HEK293 (cell line): ENCODE data around the gene PRPH.

Experiments used
- CTCF ChIA-PET: fragments of 350-600 bp; formaldehyde crosslinking; extraction: SDS; loops from one replicate; lab custom pipeline; 2021; ENCODE audit warnings: antibody characterized with exemption; lab: Yijun Ruan, JAX
- POLR2A ChIA-PET: fragments of 300-600 bp; formaldehyde crosslinking; extraction: SDS; loops from one replicate; lab custom pipeline; 2020; ENCODE audit warnings: antibody characterized with exemption, inconsistent platforms; lab: Yijun Ruan, JAX
- H3K27ac ChIP-seq: fragments of 200-500 bp; sonication (Bioruptor generic); 2 replicates; pipeline ENCODE4 v1.5.1; 2014; ENCODE audit warnings: low read depth, low read length, control low read depth, inconsistent platforms; ENCODE audit errors: extremely low read depth
- H3K36me3 ChIP-seq, 2 experiments: fragments of 200-500 bp in 1 of 2; sonication (Bioruptor generic) in 1 of 2; 1 replicate in 1 of 2; 2 replicates in 1 of 2; pipeline ENCODE4 v1.5.1; 2014 to 2017; ENCODE audit warnings: inconsistent platforms in 2 of 2, low read length in 2 of 2; ENCODE audit not compliant: control insufficient read depth in 2 of 2, insufficient read depth in 1 of 2
- H3K4me1 ChIP-seq: fragments of 200-500 bp; sonication (Bioruptor generic); 2 replicates; pipeline ENCODE4 v1.5.1; 2014; ENCODE audit warnings: mild to moderate bottlenecking, low read length, inconsistent platforms; ENCODE audit not compliant: control insufficient read depth, insufficient read depth
- H3K4me3 ChIP-seq: 2 replicates; pipeline ENCODE4 v1.5.1; 2011; ENCODE audit warnings: low read depth, mild to moderate bottlenecking, control low read depth, low read length, moderate library complexity
- H3K9me3 ChIP-seq: fragments of 200-500 bp; sonication (Bioruptor generic); 2 replicates; pipeline ENCODE4 v1.5.1; 2014; ENCODE audit warnings: low read depth, low read length, inconsistent platforms; ENCODE audit not compliant: control insufficient read depth, insufficient read depth
- CTCF ChIP-seq: fragments of 450-650 bp; formaldehyde crosslinking; IDR thresholded peaks from 2 replicates; pipeline ENCODE4 v1.5.1; 2016; ENCODE audit warnings: missing biosample characterization, missing genetic modification characterization
- GLI4 ChIP-seq: fragments of 450-650 bp; formaldehyde crosslinking; IDR thresholded peaks from 2 replicates; pipeline ENCODE4 v1.5.1; 2016; ENCODE audit warnings: missing biosample characterization, missing genetic modification characterization
- KLF7 ChIP-seq: fragments of 450-650 bp; formaldehyde crosslinking; IDR thresholded peaks from 2 replicates; pipeline ENCODE4 v1.5.1; 2016; ENCODE audit warnings: missing biosample characterization, missing genetic modification characterization, borderline replicate concordance
- MYNN ChIP-seq: fragments of 450-650 bp; formaldehyde crosslinking; IDR thresholded peaks from 2 replicates; pipeline ENCODE4 v1.5.1; 2016; ENCODE audit warnings: missing biosample characterization, missing genetic modification characterization, borderline replicate concordance
- OVOL3 ChIP-seq: fragments of 450-650 bp; formaldehyde crosslinking; IDR thresholded peaks from 2 replicates; pipeline ENCODE4 v1.5.1; 2016; ENCODE audit warnings: missing biosample characterization, missing genetic modification characterization
- SP2 ChIP-seq: fragments of 450-650 bp; formaldehyde crosslinking; IDR thresholded peaks from 2 replicates; pipeline ENCODE4 v1.5.1; 2016; ENCODE audit warnings: missing biosample characterization, missing genetic modification characterization
- YY2 ChIP-seq: fragments of 450-650 bp; formaldehyde crosslinking; IDR thresholded peaks from 2 replicates; pipeline ENCODE4 v1.5.1; 2016; ENCODE audit warnings: missing biosample characterization, missing genetic modification characterization
- ZBTB44 ChIP-seq: fragments of 450-650 bp; IDR thresholded peaks from 2 replicates; pipeline ENCODE4 v1.5.1; 2018; ENCODE audit warnings: missing biosample characterization, mild to moderate bottlenecking, missing genetic modification characterization
- ZFP3 ChIP-seq: fragments of 450-650 bp; formaldehyde crosslinking; IDR thresholded peaks from 2 replicates; pipeline ENCODE4 v1.5.1; 2016; ENCODE audit warnings: low read depth, missing biosample characterization, missing genetic modification characterization
- ZFP41 ChIP-seq: fragments of 450-650 bp; formaldehyde crosslinking; IDR thresholded peaks from 2 replicates; pipeline ENCODE4 v1.5.1; 2016; ENCODE audit warnings: missing biosample characterization, missing genetic modification characterization, borderline replicate concordance
- ZNF138 ChIP-seq: fragments of 450-650 bp; formaldehyde crosslinking; IDR thresholded peaks from 2 replicates; pipeline ENCODE4 v1.5.1; 2016; ENCODE audit warnings: missing biosample characterization, missing genetic modification characterization, borderline replicate concordance
- ZNF157 ChIP-seq: fragments of 450-650 bp; formaldehyde crosslinking; IDR thresholded peaks from 2 replicates; pipeline ENCODE4 v1.5.1; 2016; ENCODE audit warnings: missing biosample characterization, missing genetic modification characterization
- ZNF292 ChIP-seq: fragments of 450-650 bp; formaldehyde crosslinking; IDR thresholded peaks from 2 replicates; pipeline ENCODE4 v1.5.1; 2016; ENCODE audit warnings: low read depth, missing biosample characterization, missing genetic modification characterization, borderline replicate concordance
- ZNF394 ChIP-seq: fragments of 450-650 bp; formaldehyde crosslinking; IDR thresholded peaks from 2 replicates; pipeline ENCODE4 v1.5.1; 2016; ENCODE audit warnings: missing biosample characterization, missing genetic modification characterization, mild to moderate bottlenecking, moderate library complexity, borderline replicate concordance
- ZNF404 ChIP-seq: fragments of 450-650 bp; formaldehyde crosslinking; IDR thresholded peaks from 2 replicates; pipeline ENCODE4 v1.5.1; 2017; ENCODE audit warnings: missing biosample characterization, missing genetic modification characterization
- ZNF510 ChIP-seq: fragments of 450-650 bp; formaldehyde crosslinking; IDR thresholded peaks from 2 replicates; pipeline ENCODE4 v1.5.1; 2018; ENCODE audit warnings: mild to moderate bottlenecking, missing genetic modification characterization, missing biosample characterization; ENCODE audit not compliant: insufficient replicate concordance
- ZNF558 ChIP-seq: fragments of 450-650 bp; formaldehyde crosslinking; IDR thresholded peaks from 2 replicates; pipeline ENCODE4 v1.5.1; 2016; ENCODE audit warnings: missing biosample characterization, missing genetic modification characterization
- ZNF561 ChIP-seq: fragments of 450-650 bp; IDR thresholded peaks from 2 replicates; pipeline ENCODE4 v1.5.1; 2018; ENCODE audit warnings: missing biosample characterization, missing genetic modification characterization, borderline replicate concordance
- ZNF610 ChIP-seq: fragments of 450-650 bp; formaldehyde crosslinking; IDR thresholded peaks from 2 replicates; pipeline ENCODE4 v1.5.1; 2016; ENCODE audit warnings: missing biosample characterization, missing genetic modification characterization, borderline replicate concordance
- ZNF624 ChIP-seq: fragments of 450-650 bp; formaldehyde crosslinking; IDR thresholded peaks from 2 replicates; pipeline ENCODE4 v1.5.1; 2017; ENCODE audit warnings: missing biosample characterization, missing genetic modification characterization
- ZNF707 ChIP-seq: fragments of 450-650 bp; formaldehyde crosslinking; IDR thresholded peaks from 2 replicates; pipeline ENCODE4 v1.5.1; 2016; ENCODE audit warnings: missing biosample characterization, missing genetic modification characterization
- ZNF747 ChIP-seq: fragments of 450-650 bp; formaldehyde crosslinking; IDR thresholded peaks from 2 replicates; pipeline ENCODE4 v1.5.1; 2016; ENCODE audit warnings: missing biosample characterization, missing genetic modification characterization
- ZNF76 ChIP-seq: fragments of 450-650 bp; formaldehyde crosslinking; IDR thresholded peaks from 2 replicates; pipeline ENCODE4; 2016; ENCODE audit warnings: low read depth, missing biosample characterization, missing genetic modification characterization, borderline replicate concordance
- ZNF792 ChIP-seq: fragments of 450-650 bp; formaldehyde crosslinking; IDR thresholded peaks from 2 replicates; pipeline ENCODE4 v1.5.1; 2016; ENCODE audit warnings: missing biosample characterization, missing genetic modification characterization
- ZNF843 ChIP-seq: fragments of 450-650 bp; formaldehyde crosslinking; IDR thresholded peaks from 2 replicates; pipeline ENCODE4 v1.5.1; 2016; ENCODE audit warnings: missing biosample characterization, missing genetic modification characterization
- ZSCAN23 ChIP-seq: fragments of 450-650 bp; formaldehyde crosslinking; IDR thresholded peaks from 2 replicates; pipeline ENCODE4 v1.5.1; 2016; ENCODE audit warnings: missing biosample characterization, missing genetic modification characterization
- TF ChIP-seq, protein P1 (sequence below): fragments of 450-650 bp; formaldehyde crosslinking; optimal IDR thresholded peaks from 2 replicates; pipeline ENCODE3; 2016; ENCODE audit warnings: missing biosample characterization, mild to moderate bottlenecking, missing genetic modification characterization
- TF ChIP-seq, protein P2 (sequence below): fragments of 450-650 bp; formaldehyde crosslinking; IDR thresholded peaks from 2 replicates; pipeline ENCODE4 v1.5.1; 2016; ENCODE audit warnings: missing biosample characterization, missing genetic modification characterization

Gene PRPH

GRCh38 chr12:49264466-49264872 lies 30.5 kb upstream of the PRPH start (continued):
- TF ChIP-seq ZNF747 (tag by site-specific recombination) (no peak), ZSCAN23 (tag by site-specific recombination) (no peak), OVOL3 (tag by site-specific recombination) (no peak), KLF7 (tag by site-specific recombination) (peak; percentile 89), ZNF157 (no peak), MYNN (tag by site-specific recombination) (no peak), ZNF404 (tag by site-specific recombination) (no peak)

GRCh38 chr12:49264873-49265792 lies 29.8 kb upstream of the PRPH start, which contains the start of gene TUBA1C:
TUBA1C (plus strand) TSS chr12:49265082; CDS start chr12:49265182, 100 bp downstream.
- CTCF ChIA-PET: interaction anchor here (0.7 to 3.9 kb wide), 7 partner anchors 25 to 1503 kb away, joined by 3 to 17 read pairs (median 7); partner anchors contain the start of gene RHEBL1
- TF ChIP-seq GLI4 (tag by site-specific recombination): 0 out of 2 replicates have a peak, but pooled peaks have one; percentile 18
- peak; percentile 19; the same call in 1 of the 2 replicates for TF ChIP-seq ZSCAN23 (tag by site-specific recombination)
- TF ChIP-seq ZNF610 (tag by site-specific recombination): no peak
- TF ChIP-seq ZNF843 (tag by site-specific recombination): 0 out of 2 replicates have a peak, but pooled peaks have one; percentile 40
- TF ChIP-seq ZNF394 (tag by site-specific recombination): peak; percentile 60
- TF ChIP-seq ZNF138 (tag by site-specific recombination): no peak
- 0 out of 2 replicates have a peak, but pooled peaks have one; percentile 66 for TF ChIP-seq ZNF76 (tag by site-specific recombination)
- TF ChIP-seq, protein P1, sequence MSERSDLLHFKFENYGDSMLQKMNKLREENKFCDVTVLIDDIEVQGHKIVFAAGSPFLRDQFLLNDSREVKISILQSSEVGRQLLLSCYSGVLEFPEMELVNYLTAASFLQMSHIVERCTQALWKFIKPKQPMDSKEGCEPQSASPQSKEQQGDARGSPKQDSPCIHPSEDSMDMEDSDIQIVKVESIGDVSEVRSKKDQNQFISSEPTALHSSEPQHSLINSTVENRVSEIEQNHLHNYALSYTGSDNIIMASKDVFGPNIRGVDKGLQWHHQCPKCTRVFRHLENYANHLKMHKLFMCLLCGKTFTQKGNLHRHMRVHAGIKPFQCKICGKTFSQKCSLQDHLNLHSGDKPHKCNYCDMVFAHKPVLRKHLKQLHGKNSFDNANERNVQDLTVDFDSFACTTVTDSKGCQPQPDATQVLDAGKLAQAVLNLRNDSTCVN: peak; percentile 70
- no peak for TF ChIP-seq ZFP3 (tag by site-specific recombination)
- no peak for TF ChIP-seq ZNF792 (tag by site-specific recombination)
- TF ChIP-seq ZNF292 (tag by site-specific recombination): no peak
- TF ChIP-seq ZNF558 (tag by site-specific recombination): 0 out of 2 replicates have a peak, but pooled peaks have one; percentile 27
- TF ChIP-seq ZNF510 (tag by site-specific recombination): no peak
- TF ChIP-seq, protein P2, sequence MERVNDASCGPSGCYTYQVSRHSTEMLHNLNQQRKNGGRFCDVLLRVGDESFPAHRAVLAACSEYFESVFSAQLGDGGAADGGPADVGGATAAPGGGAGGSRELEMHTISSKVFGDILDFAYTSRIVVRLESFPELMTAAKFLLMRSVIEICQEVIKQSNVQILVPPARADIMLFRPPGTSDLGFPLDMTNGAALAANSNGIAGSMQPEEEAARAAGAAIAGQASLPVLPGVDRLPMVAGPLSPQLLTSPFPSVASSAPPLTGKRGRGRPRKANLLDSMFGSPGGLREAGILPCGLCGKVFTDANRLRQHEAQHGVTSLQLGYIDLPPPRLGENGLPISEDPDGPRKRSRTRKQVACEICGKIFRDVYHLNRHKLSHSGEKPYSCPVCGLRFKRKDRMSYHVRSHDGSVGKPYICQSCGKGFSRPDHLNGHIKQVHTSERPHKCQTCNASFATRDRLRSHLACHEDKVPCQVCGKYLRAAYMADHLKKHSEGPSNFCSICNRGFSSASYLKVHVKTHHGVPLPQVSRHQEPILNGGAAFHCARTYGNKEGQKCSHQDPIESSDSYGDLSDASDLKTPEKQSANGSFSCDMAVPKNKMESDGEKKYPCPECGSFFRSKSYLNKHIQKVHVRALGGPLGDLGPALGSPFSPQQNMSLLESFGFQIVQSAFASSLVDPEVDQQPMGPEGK (tag by site-specific recombination): peak; percentile 82
- no peak for TF ChIP-seq ZFP41
- peak; percentile 75 for TF ChIP-seq ZNF561
- 0 out of 2 replicates have a peak, but pooled peaks have one; percentile 6 for TF ChIP-seq ZNF404 (tag by site-specific recombination)
- peak; percentile 76 for TF ChIP-seq SP2 (tag by site-specific recombination)
- TF ChIP-seq ZNF707 (tag by site-specific recombination): no peak
- TF ChIP-seq ZNF624 (tag by site-specific recombination): 0 out of 2 replicates have a peak, but pooled peaks have one; percentile 61
- peak; percentile 53; the same call in 1 of the 2 replicates for TF ChIP-seq YY2
- 0 out of 2 replicates have a peak, but pooled peaks have one; percentile 17 for TF ChIP-seq CTCF (tag by site-specific recombination)
- peak; percentile 48; the same call in 1 of the 2 replicates for TF ChIP-seq ZBTB44 (tag by site-specific recombination)

More at GRCh38 chr12:49264873-49265792, 29.8 kb upstream of the PRPH start, which contains the start of gene TUBA1C:
- Histone ChIP-seq H3K36me3 (peaks cover 14 to 33% of the 10 kb centered on the region in 2 experiments), H3K9me3 (no peaks in the 10 kb centered on the region), H3K27ac (peak within 1 kb of the TSS; percentile 84), H3K4me1 (peaks cover 5% of the 10 kb centered on the region), H3K4me3 (peak within 1 kb of the TSS; percentile 94)
- POLR2A ChIA-PET: interaction anchor here (0.6 to 4.0 kb wide), 22 partner anchors 10 to 347 kb away, joined by 3 to 33 read pairs (median 4); partner anchors contain the start of genes ARF3, DNAJC22, PRPH and SPATS2
